Stimulated activated CD8-positive, alpha-beta memory T cell treated with anti-CD3 and anti-CD28 coated beads, Interleukin-15, amount 100 ng/mL, for 24 hours (primary cell): ENCODE data around the gene UQCC2.

Experiments
- DNase-seq: peaks from one replicate; pipeline ENCODE4 v3.0.0-alpha.2; 2020; ENCODE audit warnings: low read depth

Gene UQCC2

GRCh38 chr6:33676416-33677142, 34.9 kb downstream of the UQCC2 start:
- no peak for DNase-seq

GRCh38 chr6:33675968-33676367, 35.5 kb downstream of the UQCC2 start:
- no peak for DNase-seq

GRCh38 chr6:33673851-33674250, 37.6 kb downstream of the UQCC2 start:
- DNase-seq, result no peak

GRCh38 chr6:33672808-33673207, 38.7 kb downstream of the UQCC2 start:
- DNase-seq, result no peak

GRCh38 chr6:33671744-33672072, 39.8 kb downstream of the UQCC2 start:
- DNase-seq, result no peak

- DNase-seq, result no peak
These were observed 40.3 kb downstream of the UQCC2 start for GRCh38 chr6:33670971-33671743.

GRCh38 chr6:33670086-33670660, 41.3 kb downstream of the UQCC2 start:
- no peak for DNase-seq

GRCh38 chr6:33668914-33669313, 42.6 kb downstream of the UQCC2 start:
- DNase-seq, result no peak

GRCh38 chr6:33668328-33668727, 43.2 kb downstream of the UQCC2 start:
- no peak for DNase-seq

GRCh38 chr6:33667776-33668175, 43.7 kb downstream of the UQCC2 start:
- no peak for DNase-seq

GRCh38 chr6:33667072-33667471, 44.4 kb downstream of the UQCC2 start:
- no peak for DNase-seq

GRCh38 chr6:33665957-33666356, 45.5 kb downstream of the UQCC2 start:
- DNase-seq, result no peak

- no peak for DNase-seq
These were observed 46.9 kb downstream of the UQCC2 start for GRCh38 chr6:33664506-33665057.

- DNase-seq, result no peak
These were observed 47.6 kb downstream of the UQCC2 start for GRCh38 chr6:33663727-33664449.

GRCh38 chr6:33663028-33663427, 48.5 kb downstream of the UQCC2 start:
- DNase-seq, result no peak

GRCh38 chr6:33662318-33662717, 49.2 kb downstream of the UQCC2 start:
- no peak for DNase-seq

- DNase-seq, result no peak
These were observed 50.2 kb downstream of the UQCC2 start for GRCh38 chr6:33661106-33661838.

GRCh38 chr6:33659986-33660385, 51.5 kb downstream of the UQCC2 start:
- DNase-seq, result no peak

GRCh38 chr6:33658982-33659689, 52.4 kb downstream of the UQCC2 start:
- DNase-seq, result no peak

GRCh38 chr6:33656844-33657243, 54.7 kb downstream of the UQCC2 start:
- DNase-seq, result no peak
